Measurements from ENCODE around the gene SLC18A3. TPM values are rescaled to one million over a fixed set of nuclear protein-coding genes. Genes with fewer than 3 reads are reported as not detected.

The SLC18A3 gene
- total RNA-seq, 4 donors from 2014 or later = 0.27 to 1.5 TPM; not detected in 2

- Histone ChIP-seq H3K4me3 (no peak overlapping the region), H3K27me3 (peaks cover 92% of the 10 kb centered on the region), H3K4me1 (peaks cover 0 to 19% (median 9%) of the 10 kb centered on the region in 4 donors), H3K9me3 (no peaks in the 10 kb centered on the region), H3K36me3 (no peaks in the 10 kb centered on the region), H3K27ac (no peak overlapping the region)
- no peak for DNase-seq
- TF ChIP-seq EP300 (IDR thresholded peaks at IDR 0.05; ENCODE audit: low read depth) = no peak
- TF ChIP-seq POLR2A (IDR thresholded peaks at IDR 0.05) = no peak
- no peak for TF ChIP-seq CTCF (IDR thresholded peaks at IDR 0.05)
- no peak for TF ChIP-seq POLR2AphosphoS5 (IDR thresholded peaks at IDR 0.05)
- 23% methylated on average over 23 of the region's 23 CpGs; no CpG with 5 or more reads in 1 of the 2 donors for WGBS, 2 donors (ENCODE audit: low coverage in 1 of 2)
- in situ Hi-C loops (cut with MboI; ENCODE audit: low pct_ligation_motif_present in 1 of 4, low pct_unique_long_range_greater_than_20kb in 1 of 4, low sequenced_read_pairs in 3 of 4) = no loop called here
- intact Hi-C loops (cut with DNase I; ENCODE audit: low total_unique reads) = loop anchor here (10.0 kb wide), 1 partner anchor 1349 kb away; no protein-coding TSS in a partner anchor
Measured at GRCh38 chr10:49613165-49613881, 3.2 kb downstream of the SLC18A3 start.

GRCh38 chr10:49613882-49614241, 3.8 kb downstream of the SLC18A3 start, which contains the start of gene CHAT:
TSS of gene CHAT (plus strand) at chr10:49614037. CDS start at chr10:49614190, 153 bp downstream.
- Histone ChIP-seq H3K27ac (no peak within 1 kb of the TSS), H3K4me3 (no peak within 1 kb of the TSS), H3K36me3 (no peaks in the 10 kb centered on the region), H3K9me3 (no peaks in the 10 kb centered on the region), H3K4me1 (peaks cover 0 to 19% (median 9%) of the 10 kb centered on the region in 4 donors), H3K27me3 (peaks cover 92% of the 10 kb centered on the region)
- in situ Hi-C loops (cut with MboI; ENCODE audit: low pct_ligation_motif_present in 1 of 4, low pct_unique_long_range_greater_than_20kb in 1 of 4, low sequenced_read_pairs in 3 of 4) (no loop called here), intact Hi-C loops (cut with DNase I; ENCODE audit: low total_unique reads) (loop anchor here (10.0 kb wide), 1 partner anchor 1349 kb away; no protein-coding TSS in a partner anchor)
- TF ChIP-seq CTCF (IDR thresholded peaks at IDR 0.05) = no peak
- TF ChIP-seq EP300 (IDR thresholded peaks at IDR 0.05; ENCODE audit: low read depth) = no peak
- TF ChIP-seq POLR2AphosphoS5 (IDR thresholded peaks at IDR 0.05) = no peak
- no peak for DNase-seq
- WGBS, 2 donors (ENCODE audit: low coverage in 1 of 2) = 18 to 23% methylated on average over 3 to 10 of the region's 10 CpGs

GRCh38 chr10:49614242-49615198, 4.4 kb downstream of the SLC18A3 start:
- Histone ChIP-seq H3K36me3 (no peaks in the 10 kb centered on the region), H3K4me3 (no peak overlapping the region), H3K27ac (no peak overlapping the region), H3K4me1 (peaks cover 0 to 17% (median 8%) of the 10 kb centered on the region in 4 donors), H3K27me3 (peaks cover 91% of the 10 kb centered on the region), H3K9me3 (no peaks in the 10 kb centered on the region)
- DNase-seq = no peak
- in situ Hi-C loops (cut with MboI; ENCODE audit: low pct_ligation_motif_present in 1 of 4, low pct_unique_long_range_greater_than_20kb in 1 of 4, low sequenced_read_pairs in 3 of 4) (no loop called here), intact Hi-C loops (cut with DNase I; ENCODE audit: low total_unique reads) (loop anchor here (10.0 kb wide), 1 partner anchor 1350 kb away; no protein-coding TSS in a partner anchor)
- TF ChIP-seq POLR2AphosphoS5 (IDR thresholded peaks at IDR 0.05) = no peak
- no peak for TF ChIP-seq POLR2A (IDR thresholded peaks at IDR 0.05)
- no peak for TF ChIP-seq EP300 (IDR thresholded peaks at IDR 0.05; ENCODE audit: low read depth)
- TF ChIP-seq CTCF (IDR thresholded peaks at IDR 0.05) = no peak
- WGBS, 2 donors (ENCODE audit: low coverage in 1 of 2) = 21% methylated on average over 42 of the region's 49 CpGs; no CpG with 5 or more reads in 1 of the 2 donors

GRCh38 chr10:49615213-49615612, 5.1 kb downstream of the SLC18A3 start:
- no peaks in the 10 kb centered on the region for H3K36me3 ChIP-seq
- 54% methylated on average over 5 of the region's 5 CpGs; no CpG with 5 or more reads in 1 of the 2 donors for WGBS, 2 donors (ENCODE audit: low coverage in 1 of 2)
- H3K4me3 ChIP-seq = no peak overlapping the region
- in situ Hi-C loops (cut with MboI; ENCODE audit: low pct_ligation_motif_present in 1 of 4, low pct_unique_long_range_greater_than_20kb in 1 of 4, low sequenced_read_pairs in 3 of 4) = no loop called here
- intact Hi-C loops (cut with DNase I; ENCODE audit: low total_unique reads) = loop anchor here (10.0 kb wide), 1 partner anchor 1350 kb away; no protein-coding TSS in a partner anchor
- H3K27ac ChIP-seq = no peak overlapping the region
- H3K4me1 ChIP-seq = peaks cover 0 to 10% (median 2%) of the 10 kb centered on the region in 4 donors
- H3K9me3 ChIP-seq = no peaks in the 10 kb centered on the region
- peaks cover 85% of the 10 kb centered on the region for H3K27me3 ChIP-seq
- TF ChIP-seq CTCF (IDR thresholded peaks at IDR 0.05) (no peak), POLR2AphosphoS5 (IDR thresholded peaks at IDR 0.05) (no peak), POLR2A (IDR thresholded peaks at IDR 0.05) (no peak), EP300 (IDR thresholded peaks at IDR 0.05; ENCODE audit: low read depth) (no peak)
- no peak for DNase-seq

Data from transverse colon (tissue), 4 donors.